Endothelial cell of umbilical vein (primary cell): ENCODE measurements around the gene CD19.

Experiments
- EZH2 ChIP-seq: IDR thresholded peaks from 2 replicates; pipeline ENCODE4 v1.6.1; 2012; ENCODE audit warnings: borderline replicate concordance, low read depth, mild to moderate bottlenecking, moderate library complexity, low read length, inconsistent platforms; ENCODE audit not compliant: severe bottlenecking
- TF ChIP-seq, protein P1 (sequence below), 2 donors: IDR thresholded peaks; 1 replicate in 1 of 2; 2 replicates in 1 of 2; pipeline ENCODE4 v1.5.1; 2011; ENCODE audit warnings: low read length in 2 of 2, mild to moderate bottlenecking in 2 of 2, moderate library complexity in 2 of 2, control low read depth in 1 of 2, inconsistent platforms in 1 of 2, low read depth in 1 of 2; ENCODE audit not compliant: insufficient read depth in 1 of 2; ENCODE audit errors: extremely low read depth in 1 of 2
- TF ChIP-seq, protein P2 (sequence below): IDR thresholded peaks from 2 replicates; pipeline ENCODE4 v1.6.1; 2011; ENCODE audit not compliant: insufficient read depth, insufficient read length

DNA sequence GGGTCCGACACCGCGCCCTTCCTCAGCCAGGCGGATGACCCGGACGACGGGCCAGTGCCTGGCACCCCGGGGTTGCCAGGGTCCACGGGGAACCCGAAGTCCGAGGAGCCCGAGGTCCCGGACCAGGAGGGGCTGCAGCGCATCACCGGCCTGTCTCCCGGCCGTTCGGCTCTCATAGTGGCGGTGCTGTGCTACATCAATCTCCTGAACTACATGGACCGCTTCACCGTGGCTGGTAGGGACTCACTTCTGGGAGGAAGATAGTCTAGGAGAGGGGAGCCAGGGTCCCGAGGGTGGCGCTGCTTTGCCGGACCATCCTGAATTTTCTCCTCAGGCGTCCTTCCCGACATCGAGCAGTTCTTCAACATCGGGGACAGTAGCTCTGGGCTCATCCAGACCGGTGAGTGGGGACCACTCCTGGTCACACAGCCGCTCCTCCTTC, 43.4 kb downstream of the CD19 start:
- TF ChIP-seq, protein P1, sequence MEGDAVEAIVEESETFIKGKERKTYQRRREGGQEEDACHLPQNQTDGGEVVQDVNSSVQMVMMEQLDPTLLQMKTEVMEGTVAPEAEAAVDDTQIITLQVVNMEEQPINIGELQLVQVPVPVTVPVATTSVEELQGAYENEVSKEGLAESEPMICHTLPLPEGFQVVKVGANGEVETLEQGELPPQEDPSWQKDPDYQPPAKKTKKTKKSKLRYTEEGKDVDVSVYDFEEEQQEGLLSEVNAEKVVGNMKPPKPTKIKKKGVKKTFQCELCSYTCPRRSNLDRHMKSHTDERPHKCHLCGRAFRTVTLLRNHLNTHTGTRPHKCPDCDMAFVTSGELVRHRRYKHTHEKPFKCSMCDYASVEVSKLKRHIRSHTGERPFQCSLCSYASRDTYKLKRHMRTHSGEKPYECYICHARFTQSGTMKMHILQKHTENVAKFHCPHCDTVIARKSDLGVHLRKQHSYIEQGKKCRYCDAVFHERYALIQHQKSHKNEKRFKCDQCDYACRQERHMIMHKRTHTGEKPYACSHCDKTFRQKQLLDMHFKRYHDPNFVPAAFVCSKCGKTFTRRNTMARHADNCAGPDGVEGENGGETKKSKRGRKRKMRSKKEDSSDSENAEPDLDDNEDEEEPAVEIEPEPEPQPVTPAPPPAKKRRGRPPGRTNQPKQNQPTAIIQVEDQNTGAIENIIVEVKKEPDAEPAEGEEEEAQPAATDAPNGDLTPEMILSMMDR (IDR thresholded peaks at IDR 0.05; ENCODE audit: extremely low read depth in 1 of 2, insufficient read depth in 1 of 2, low read depth in 1 of 2, low read length in 2 of 2): no peak
- TF ChIP-seq, protein P2, sequence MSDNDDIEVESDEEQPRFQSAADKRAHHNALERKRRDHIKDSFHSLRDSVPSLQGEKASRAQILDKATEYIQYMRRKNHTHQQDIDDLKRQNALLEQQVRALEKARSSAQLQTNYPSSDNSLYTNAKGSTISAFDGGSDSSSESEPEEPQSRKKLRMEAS: no peak
- no peak for TF ChIP-seq EZH2
